Aorta (tissue), 5 donors: ENCODE measurements around the gene DAAM2. TPM values are rescaled to one million over a fixed set of nuclear protein-coding genes. Genes with fewer than 3 reads are reported as not detected.

Experiments used
- ATAC-seq: fragments of 200-7000 bp; cut with Tn5 transposase; one replicate; pipeline ENCODE4 v1.9.1; 2022; ENCODE audit warnings: moderate library complexity; ENCODE audit not compliant: low FRiP score
- DNase-seq, 2 donors: peaks; one replicate each; pipeline ENCODE4 v3.0.0-alpha.2; 2020
- H3K27ac ChIP-seq, 2 donors: one replicate each; pipeline ENCODE4 v1.5.1; 2013; ENCODE audit warnings: low read length in 2 of 2, mild to moderate bottlenecking in 2 of 2, moderate library complexity in 2 of 2, control low read depth in 1 of 2, inconsistent platforms in 1 of 2, low read depth in 1 of 2
- H3K27me3 ChIP-seq, 2 donors: one replicate each; pipeline ENCODE4 v1.6.1; 2013; ENCODE audit warnings: control low read depth in 1 of 2, low read length in 1 of 2, mild to moderate bottlenecking in 1 of 2, moderate library complexity in 1 of 2; ENCODE audit not compliant: insufficient read depth in 2 of 2, control insufficient read depth in 1 of 2
- H3K36me3 ChIP-seq, 2 donors: one replicate each; pipeline ENCODE4 v1.6.1; 2013; ENCODE audit warnings: control low read depth in 1 of 2, low read length in 1 of 2, mild to moderate bottlenecking in 1 of 2; ENCODE audit not compliant: insufficient read depth in 2 of 2, control insufficient read depth in 1 of 2
- H3K4me1 ChIP-seq, 2 donors: one replicate each; pipeline ENCODE4 v1.6.1; 2013; ENCODE audit warnings: low read length in 2 of 2, control low read depth in 1 of 2, mild to moderate bottlenecking in 1 of 2, moderate library complexity in 1 of 2; ENCODE audit not compliant: insufficient read depth in 2 of 2, control insufficient read depth in 1 of 2
- H3K4me3 ChIP-seq, 2 donors: one replicate each; pipeline ENCODE4 v1.5.1; 2013; ENCODE audit warnings: low read length in 2 of 2, control low read depth in 1 of 2, mild to moderate bottlenecking in 1 of 2
- H3K9me3 ChIP-seq: one replicate; pipeline ENCODE4 v1.6.1; 2013; ENCODE audit warnings: mild to moderate bottlenecking, low read length; ENCODE audit not compliant: control insufficient read depth
- WGBS, 2 donors: extraction: QIAGEN DNeasy Blood & Tissue Kit; methylation state at CpG; one replicate each; pipeline ENCODE4 v1.1.7; 2013; 5-methylcytosine and 5-hydroxymethylcytosine counted together
- intact Hi-C, 2 donors: fragments of 100-400 bp; cut with DNase I; formaldehyde crosslinking; loops; one replicate each; pipeline versions ENCODE4 v1.14.2 to v1.15.0; 2022
- polyA plus RNA-seq, 2 donors: library from polyadenylated mRNA; stranded (reverse); fragments of 200-250 nt; gene quantifications; one replicate each; pipeline ENCODE4 v1.2.3, GENCODE V29; 2013
- total RNA-seq, 2 donors: library from RNA; stranded (reverse); fragmentation: NEBNext Ultra II Directional; extraction: Animal tissue kit (Norgen Biotek cat#: 25700); gene quantifications; one replicate each; pipeline ENCODE4 v1.2.1, GENCODE V29; 2021
- donor health status: healthy with polysubstance abuse.
- donor health status: Bipolar disorder and iron deficiency.
- donor health status: DM: no; HTN: no; CAD: no.
- donor health status: DM: no; HTN: no; CAD: no.
- donor health status: DM: yes; HTN: yes; CAD: no.

DAAM2 gene
- total and polyA plus RNA-seq, 4 donors: 27.3 to 62.1 (median 45.9) TPM

DNA sequence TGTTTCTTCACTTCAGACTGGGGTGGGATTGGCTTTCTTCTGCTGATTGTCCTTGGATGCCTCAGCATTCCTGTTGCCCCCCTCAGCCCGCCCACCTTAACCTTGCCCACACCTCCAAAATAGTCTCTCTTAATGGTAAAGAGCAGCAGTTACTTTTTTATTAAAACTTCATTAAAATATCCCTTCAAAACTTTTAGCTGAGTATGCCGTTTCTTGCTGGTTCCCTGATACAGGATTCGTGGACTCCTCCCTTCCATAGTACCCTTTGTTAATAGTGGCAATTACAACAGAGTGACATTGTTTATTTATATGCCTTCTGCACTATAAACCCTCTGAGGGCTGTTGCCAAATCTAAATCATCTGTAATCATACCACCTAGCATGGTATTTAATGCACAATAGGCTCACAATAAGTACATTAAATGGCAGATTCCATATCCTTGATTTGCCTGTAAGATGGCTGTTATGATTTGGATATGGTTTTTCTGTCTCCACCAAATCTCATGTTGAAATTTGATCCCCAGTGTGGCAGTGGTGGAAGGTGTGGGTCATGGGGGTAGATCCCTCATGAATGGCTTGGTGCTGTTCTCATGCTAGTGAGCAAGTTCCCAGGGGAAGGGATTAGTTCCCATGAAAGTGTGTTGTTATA lies 145.6 kb downstream of the DAAM2 start:
- DNase-seq: no peak
- no peak overlapping the region for H3K27ac ChIP-seq
- ATAC-seq: no peak
- H3K4me3 ChIP-seq: no peak overlapping the region
- intact Hi-C loops: no loop called here
- no peaks in the 10 kb centered on the region for H3K27me3 ChIP-seq
- 94 to 95% methylated on average over 3 of the region's 3 CpGs for WGBS, 2 donors
- no peaks in the 10 kb centered on the region for H3K36me3 ChIP-seq
- H3K4me1 ChIP-seq: peaks cover 0 to 6% of the 10 kb centered on the region in 2 donors
- no peaks in the 10 kb centered on the region for H3K9me3 ChIP-seq

DNA sequence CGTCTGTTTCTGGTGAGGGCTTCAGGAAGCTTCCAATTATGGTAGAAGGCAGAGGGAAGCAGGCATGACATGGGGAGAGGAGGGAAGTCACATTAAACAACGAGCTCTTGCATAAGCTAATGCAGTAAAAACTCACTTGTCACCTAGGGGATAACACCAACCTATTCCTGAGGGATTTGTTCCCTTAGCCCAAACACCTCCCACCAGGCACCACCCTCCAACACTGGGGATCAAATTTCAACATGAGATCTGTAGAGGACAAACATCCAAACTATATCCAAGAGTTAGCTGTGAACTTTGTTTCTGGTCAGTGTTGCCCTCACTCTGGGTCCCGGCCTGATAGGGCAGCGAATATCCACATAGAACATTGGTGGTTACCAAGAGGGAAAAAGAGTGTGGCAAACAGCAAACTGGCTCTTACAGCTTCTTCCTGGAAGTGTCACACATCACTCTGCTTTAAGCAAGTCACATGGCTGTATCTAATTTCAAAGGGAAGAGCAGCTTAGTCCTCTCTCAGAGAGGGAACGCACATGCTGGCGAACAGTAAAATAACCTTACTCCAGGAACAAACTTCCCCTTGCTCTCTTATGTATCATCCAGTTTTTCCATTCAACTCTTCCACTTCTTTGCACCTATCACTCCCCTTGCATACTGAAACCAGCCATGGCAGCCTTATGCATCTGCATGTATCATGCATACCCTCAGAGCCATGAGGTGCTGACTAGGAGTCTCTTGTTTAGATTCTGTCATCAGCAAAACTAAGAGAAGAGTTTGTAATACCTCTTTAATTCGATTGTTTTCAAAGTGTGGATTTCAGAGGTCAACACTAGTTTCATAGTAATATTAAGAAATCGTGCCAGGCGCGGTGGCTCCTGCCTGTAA lies 146.8 kb downstream of the DAAM2 start:
- no peak for ATAC-seq
- WGBS, 2 donors: 89 to 90% methylated on average over 10 of the region's 10 CpGs

DNA sequence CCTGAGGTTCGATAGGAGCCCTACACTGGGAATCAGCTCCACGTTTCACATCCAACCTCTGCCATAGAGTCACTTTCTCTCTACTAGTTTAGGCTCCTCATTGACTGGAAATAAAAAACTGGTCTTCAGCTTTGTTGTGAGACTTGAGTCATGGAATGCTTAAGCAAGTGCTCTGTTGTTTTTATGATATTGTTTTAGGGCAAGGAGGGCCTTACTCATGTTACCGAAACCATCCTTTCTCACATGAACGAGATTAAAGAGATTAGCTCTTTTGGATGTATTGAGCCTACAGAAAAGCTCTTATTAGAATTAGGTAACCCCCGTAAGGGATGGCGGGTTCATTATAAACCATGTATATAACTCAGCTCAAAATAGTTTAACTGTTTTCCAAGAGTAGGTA lies 149.0 kb downstream of the DAAM2 start:
- intact Hi-C loops: no loop called here
- H3K27ac ChIP-seq: no peak overlapping the region
- no peak for ATAC-seq

More for the DNA sequence above, 146.8 kb downstream of the DAAM2 start:
- H3K4me1 ChIP-seq: no peaks in the 10 kb centered on the region
- no peaks in the 10 kb centered on the region for H3K36me3 ChIP-seq
- H3K27me3 ChIP-seq: no peaks in the 10 kb centered on the region
- no peaks in the 10 kb centered on the region for H3K9me3 ChIP-seq
- no peak overlapping the region for H3K27ac ChIP-seq
- DNase-seq: no peak
- H3K4me3 ChIP-seq: no peak overlapping the region
- intact Hi-C loops: no loop called here

DNA sequence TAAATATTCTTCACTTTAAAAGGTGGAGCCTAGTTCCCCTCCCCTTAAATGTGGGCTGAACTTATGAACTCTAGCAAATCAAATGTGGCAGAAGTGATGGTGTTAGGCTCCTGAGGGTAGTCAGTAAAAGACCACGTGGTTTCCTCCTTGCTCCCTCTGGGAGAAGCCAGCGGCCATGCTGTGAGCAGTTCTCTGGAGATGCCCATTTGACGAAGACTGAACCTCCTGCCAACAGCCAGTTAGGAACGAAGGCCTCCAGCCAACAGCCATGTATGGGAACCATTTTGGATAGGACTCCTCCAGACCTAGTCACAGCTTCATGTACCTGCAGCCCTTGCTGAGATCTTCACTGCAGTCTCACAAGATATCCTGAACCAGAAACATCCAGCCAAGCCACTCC lies 149.6 kb downstream of the DAAM2 start:
- 82 to 83% methylated on average over 4 of the region's 4 CpGs for WGBS, 2 donors
- Histone ChIP-seq H3K27ac (no peak overlapping the region), H3K36me3 (no peaks in the 10 kb centered on the region), H3K4me1 (no peaks in the 10 kb centered on the region), H3K27me3 (no peaks in the 10 kb centered on the region), H3K4me3 (no peak overlapping the region), H3K9me3 (no peaks in the 10 kb centered on the region)
- intact Hi-C loops: no loop called here
- ATAC-seq: no peak
- no peak for DNase-seq

More for the DNA sequence above, 149.0 kb downstream of the DAAM2 start:
- Histone ChIP-seq H3K4me3 (no peak overlapping the region), H3K27me3 (no peaks in the 10 kb centered on the region), H3K9me3 (no peaks in the 10 kb centered on the region), H3K36me3 (no peaks in the 10 kb centered on the region), H3K4me1 (no peaks in the 10 kb centered on the region)
- no peak for DNase-seq
- 57 to 69% methylated on average over 6 of the region's 6 CpGs for WGBS, 2 donors

DNA sequence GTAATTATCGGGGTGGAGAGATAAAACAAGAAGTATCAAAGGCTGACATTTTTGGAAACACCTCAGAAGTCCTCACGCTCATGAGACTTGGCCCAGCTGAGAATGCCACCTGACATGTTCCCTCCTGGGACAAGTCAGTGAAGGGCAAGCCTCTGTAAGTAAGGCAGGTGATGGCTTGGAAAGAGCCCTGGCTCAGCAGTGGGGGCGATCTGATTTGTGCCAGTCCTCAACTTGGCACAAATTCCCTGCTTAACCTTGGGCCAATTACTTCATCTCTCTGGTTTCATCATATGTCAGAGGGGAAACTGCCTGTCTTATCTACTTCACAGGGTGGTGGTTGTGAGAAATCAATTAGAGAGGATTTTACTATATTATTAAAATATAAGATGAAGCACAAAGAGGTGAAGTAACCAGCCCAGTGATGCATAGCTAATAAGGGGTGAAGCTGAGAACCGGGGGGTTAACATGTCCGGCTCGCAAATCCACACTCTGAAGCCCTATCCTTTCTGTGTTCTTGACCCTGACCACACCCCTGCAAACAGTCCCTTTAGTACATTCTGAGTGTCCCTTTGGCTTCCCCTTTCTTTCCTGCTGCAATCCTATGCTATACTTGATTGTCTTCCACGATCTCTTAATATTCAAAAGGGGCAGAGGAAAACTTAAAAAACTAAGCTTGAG lies 150.9 kb downstream of the DAAM2 start:
- Histone ChIP-seq H3K4me1 (no peaks in the 10 kb centered on the region), H3K27ac (no peak overlapping the region), H3K36me3 (no peaks in the 10 kb centered on the region), H3K4me3 (no peak overlapping the region), H3K27me3 (no peaks in the 10 kb centered on the region), H3K9me3 (no peaks in the 10 kb centered on the region)
- ATAC-seq (no peak), DNase-seq (no peak)
- intact Hi-C loops: no loop called here
- 93% methylated on average over 7 of the region's 7 CpGs for WGBS, 2 donors

DNA sequence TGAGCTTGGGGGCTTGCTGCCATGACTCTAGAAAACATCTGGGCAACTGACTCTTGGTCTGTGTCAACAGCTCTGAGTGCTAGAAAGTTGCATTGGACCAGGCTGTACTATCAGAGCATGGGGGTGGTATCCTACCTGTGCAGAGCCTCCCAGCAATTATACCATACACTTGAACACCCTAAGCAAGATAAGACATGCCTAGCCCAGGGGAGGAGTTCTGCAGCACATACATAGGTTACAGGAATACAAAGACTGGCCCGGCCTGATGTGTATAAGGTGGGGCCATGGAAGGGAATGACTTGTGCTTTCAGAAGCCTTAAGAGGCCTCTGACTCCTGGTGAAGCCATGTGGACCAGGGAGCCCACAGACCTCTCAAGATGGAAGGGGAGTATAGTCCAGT lies 153.4 kb downstream of the DAAM2 start:
- ATAC-seq: no peak
- intact Hi-C loops: no loop called here

DNA sequence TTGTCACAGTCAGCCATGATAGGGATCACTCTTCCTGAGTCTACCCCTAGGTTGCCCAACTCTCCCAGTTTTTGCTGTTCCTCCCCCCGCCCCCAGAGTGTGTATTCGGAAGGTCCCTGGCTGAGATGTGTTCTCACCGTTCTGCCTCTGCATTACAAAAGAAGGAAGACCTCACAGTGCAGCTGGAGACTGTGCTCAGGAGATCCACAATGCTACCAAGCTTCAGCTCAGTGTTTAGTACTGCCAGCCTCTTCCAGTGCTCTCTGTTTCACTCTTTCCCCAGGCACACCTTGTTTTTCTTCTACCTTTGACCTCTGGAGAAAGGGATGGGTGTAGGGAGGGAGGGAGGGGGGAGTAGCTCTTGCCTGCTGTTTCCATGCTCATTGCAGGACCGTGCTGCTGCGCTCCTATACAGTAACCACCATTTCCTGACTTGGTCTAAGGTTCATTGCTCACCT lies 155.5 kb downstream of the DAAM2 start:
- H3K4me3 ChIP-seq: no peak overlapping the region
- H3K27ac ChIP-seq: no peak overlapping the region
- H3K27me3 ChIP-seq: no peaks in the 10 kb centered on the region
- 82 to 84% methylated on average over 5 of the region's 5 CpGs for WGBS, 2 donors
- intact Hi-C loops: no loop called here
- DNase-seq (no peak), ATAC-seq (no peak)
- H3K4me1 ChIP-seq: peaks cover 0 to 1% of the 10 kb centered on the region in 2 donors
- H3K36me3 ChIP-seq: no peaks in the 10 kb centered on the region
- H3K9me3 ChIP-seq: no peaks in the 10 kb centered on the region

More for the DNA sequence above, 153.4 kb downstream of the DAAM2 start:
- H3K27me3 ChIP-seq: no peaks in the 10 kb centered on the region
- WGBS, 2 donors: 88 to 94% methylated on average over 1 of the region's 1 CpG
- no peaks in the 10 kb centered on the region for H3K36me3 ChIP-seq
- H3K27ac ChIP-seq: no peak overlapping the region
- peaks cover 0 to 1% of the 10 kb centered on the region in 2 donors for H3K4me1 ChIP-seq
- H3K9me3 ChIP-seq: no peaks in the 10 kb centered on the region
- DNase-seq: no peak
- H3K4me3 ChIP-seq: no peak overlapping the region

DNA sequence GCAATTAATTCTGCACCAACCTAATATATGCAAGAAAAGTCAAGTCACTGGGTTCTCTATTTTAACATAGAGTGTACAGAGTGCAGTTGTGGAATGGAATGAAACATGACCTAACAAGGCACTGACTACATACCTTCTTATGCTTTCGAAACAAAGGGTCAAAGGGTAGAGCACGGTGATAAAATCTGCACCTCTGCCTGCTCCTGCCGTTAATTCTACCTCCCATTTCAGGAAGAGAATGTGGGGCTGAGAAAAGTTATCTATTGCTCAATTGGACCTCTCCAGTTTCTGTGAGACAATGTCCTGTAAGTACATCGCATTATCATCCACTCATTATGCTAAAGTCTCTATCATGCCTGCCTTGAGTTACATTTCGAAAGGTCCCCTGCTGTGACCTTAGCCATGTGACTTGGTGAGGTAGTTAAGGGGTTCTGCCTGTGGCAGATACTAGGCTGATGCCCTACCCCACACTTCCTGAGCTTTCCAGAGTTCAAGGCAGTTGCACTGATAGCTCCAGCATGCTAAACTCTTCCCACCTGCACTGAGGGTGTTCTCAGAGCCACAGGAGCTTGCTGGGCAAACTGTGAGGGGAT lies 156.1 kb downstream of the DAAM2 start:
- Histone ChIP-seq H3K36me3 (no peaks in the 10 kb centered on the region), H3K27me3 (no peaks in the 10 kb centered on the region), H3K4me3 (no peak overlapping the region), H3K4me1 (peaks cover 0 to 1% of the 10 kb centered on the region in 2 donors), H3K9me3 (no peaks in the 10 kb centered on the region), H3K27ac (no peak overlapping the region)
- 93% methylated on average over 5 of the region's 5 CpGs for WGBS, 2 donors
- intact Hi-C loops: no loop called here
- DNase-seq (no peak), ATAC-seq (no peak)
